IPS-18a (cell line): ENCODE results near the gene TOMM70.

ENCODE experiments used
- H3K27ac ChIP-seq: one replicate; pipeline ENCODE4 v1.5.1; 2013; ENCODE audit warnings: low read length
- H3K27me3 ChIP-seq: one replicate; pipeline ENCODE4 v1.6.1; 2013; ENCODE audit warnings: mild to moderate bottlenecking, low read length; ENCODE audit not compliant: control insufficient read depth, insufficient read depth
- H3K36me3 ChIP-seq: one replicate; pipeline ENCODE4 v1.6.1; 2013; ENCODE audit warnings: low read depth, low read length; ENCODE audit not compliant: control insufficient read depth
- H3K4me1 ChIP-seq: one replicate; pipeline ENCODE4 v1.6.1; 2013; ENCODE audit warnings: low read depth, low read length; ENCODE audit not compliant: control insufficient read depth
- H3K4me3 ChIP-seq: one replicate; pipeline ENCODE4 v1.5.1; 2013; ENCODE audit warnings: low read length
- H3K9ac ChIP-seq: one replicate; pipeline ENCODE4 v1.6.1; 2013; ENCODE audit warnings: mild to moderate bottlenecking, low read length, moderate library complexity
- H3K9me3 ChIP-seq: one replicate; pipeline ENCODE4 v1.6.1; 2013; ENCODE audit warnings: low read depth, low read length; ENCODE audit not compliant: control insufficient read depth

The TOMM70 gene

DNA sequence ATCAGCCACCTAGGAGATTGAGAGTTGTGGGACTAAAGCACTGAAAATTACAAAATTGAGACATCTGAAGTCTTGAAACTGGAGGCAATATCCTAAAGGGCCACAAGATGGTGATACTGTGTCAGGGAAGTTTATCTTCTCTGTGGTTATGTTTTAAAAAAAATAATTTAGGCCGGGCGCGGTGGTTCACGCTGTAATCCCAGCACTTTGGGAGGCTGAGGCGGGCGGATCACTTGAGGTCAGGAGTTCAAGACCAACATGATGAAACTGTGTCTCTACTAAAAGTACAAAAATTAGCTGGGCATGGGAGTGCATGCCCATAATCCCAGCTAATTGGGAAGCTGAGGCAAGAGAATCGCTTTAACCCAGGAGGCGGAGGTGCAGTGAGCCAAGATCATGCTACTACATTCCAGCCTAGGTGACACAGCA lies 84.2 kb downstream of the TOMM70 start:
- H3K9ac ChIP-seq, result no peak overlapping the region
- H3K27ac ChIP-seq, result no peak overlapping the region
- H3K27me3 ChIP-seq, result no peaks in the 10 kb centered on the region
- no peaks in the 10 kb centered on the region for H3K4me1 ChIP-seq
- H3K9me3 ChIP-seq, result no peaks in the 10 kb centered on the region
- no peak overlapping the region for H3K4me3 ChIP-seq
- H3K36me3 ChIP-seq, result peaks cover 5% of the 10 kb centered on the region
